Hematopoietic multipotent progenitor cell treated with erythropoietin and hydrocortisone succinate and interleukin-3 and kit ligand, for 6 days (in vitro differentiated cells): Measurements from ENCODE around the gene SBF2.

Experiments
- DNase-seq: peaks from one replicate; pipeline ENCODE4 v3.0.0-alpha.2; 2015

SBF2 gene

DNA sequence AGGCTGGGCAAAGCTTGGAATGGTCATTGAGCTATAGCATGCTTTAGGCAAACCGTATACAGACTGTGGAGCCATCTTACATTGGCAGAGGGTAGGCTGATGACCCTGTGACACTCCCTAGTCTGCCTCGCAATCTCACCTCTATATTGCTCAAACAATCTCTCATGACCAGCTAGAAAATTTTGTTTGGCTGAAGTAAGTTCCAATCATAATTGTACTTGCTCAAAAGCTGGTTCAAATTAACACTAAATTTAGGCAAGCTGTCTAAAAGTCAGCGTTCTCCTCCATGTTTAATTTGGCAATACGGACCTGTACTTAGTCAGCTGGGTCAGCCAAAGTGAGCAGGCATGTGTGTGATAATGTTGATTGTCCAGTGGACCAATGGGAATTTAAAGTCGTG, 497.2 kb downstream of the SBF2 start:
- DNase-seq = no peak

DNA sequence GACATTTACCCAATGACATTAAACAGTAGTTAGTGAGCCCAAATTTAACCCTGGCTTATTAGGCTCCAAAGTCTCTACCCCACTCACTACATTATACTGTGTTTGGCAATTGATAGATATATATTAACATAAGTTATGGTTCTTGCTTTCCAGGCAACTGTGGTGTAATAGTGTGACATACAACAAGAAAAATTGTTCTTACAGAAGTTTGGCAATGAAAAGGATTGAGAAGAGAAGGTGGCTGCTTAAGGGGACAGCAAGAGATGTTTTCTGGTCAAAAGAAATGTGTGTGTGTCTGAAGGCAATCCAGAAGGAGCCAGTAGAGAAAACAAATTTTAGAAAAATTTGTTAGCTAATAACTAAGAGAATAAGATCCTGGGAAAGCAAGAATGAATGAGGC, 497.8 kb downstream of the SBF2 start:
- DNase-seq = no peak

DNA sequence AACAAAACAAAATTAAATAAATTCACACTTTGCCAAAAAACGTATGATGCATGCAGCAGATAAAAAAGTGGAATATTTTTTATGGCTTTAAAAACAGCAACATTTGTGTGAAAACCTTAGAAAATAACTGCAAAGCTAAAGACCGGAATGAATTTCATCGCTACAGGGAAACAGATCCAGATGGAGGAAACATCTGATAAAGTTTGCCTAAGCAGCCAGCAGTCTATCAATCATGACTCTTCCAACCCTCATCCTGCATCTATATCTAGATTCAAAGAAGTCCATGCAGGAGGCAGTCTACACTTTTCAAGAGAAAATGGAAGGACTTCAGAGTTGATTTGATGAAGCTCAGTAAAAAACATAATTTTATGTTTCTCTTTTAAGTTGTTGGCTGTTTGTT, 503.3 kb downstream of the SBF2 start:
- DNase-seq = no peak

DNA sequence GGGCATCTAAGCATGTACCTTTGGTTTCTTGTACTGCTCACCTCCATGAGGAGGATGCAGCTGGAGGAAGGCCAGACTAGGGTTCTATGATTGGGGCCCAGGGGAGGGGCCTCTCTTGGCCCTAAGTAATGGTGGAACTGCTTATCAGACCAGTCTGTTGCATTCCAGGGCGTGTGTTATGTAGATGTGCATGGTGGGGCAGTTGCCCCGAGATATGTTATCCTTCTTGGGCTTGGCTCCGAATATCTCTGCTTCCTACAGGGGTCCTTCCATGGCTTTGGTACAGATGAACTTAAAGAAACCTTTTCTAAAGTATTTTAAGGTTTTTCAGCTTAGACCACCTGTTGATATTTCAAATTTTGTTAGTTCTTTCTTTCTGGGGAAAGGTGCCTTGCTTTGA, 504.1 kb downstream of the SBF2 start:
- peak; percentile 92 for DNase-seq

DNA sequence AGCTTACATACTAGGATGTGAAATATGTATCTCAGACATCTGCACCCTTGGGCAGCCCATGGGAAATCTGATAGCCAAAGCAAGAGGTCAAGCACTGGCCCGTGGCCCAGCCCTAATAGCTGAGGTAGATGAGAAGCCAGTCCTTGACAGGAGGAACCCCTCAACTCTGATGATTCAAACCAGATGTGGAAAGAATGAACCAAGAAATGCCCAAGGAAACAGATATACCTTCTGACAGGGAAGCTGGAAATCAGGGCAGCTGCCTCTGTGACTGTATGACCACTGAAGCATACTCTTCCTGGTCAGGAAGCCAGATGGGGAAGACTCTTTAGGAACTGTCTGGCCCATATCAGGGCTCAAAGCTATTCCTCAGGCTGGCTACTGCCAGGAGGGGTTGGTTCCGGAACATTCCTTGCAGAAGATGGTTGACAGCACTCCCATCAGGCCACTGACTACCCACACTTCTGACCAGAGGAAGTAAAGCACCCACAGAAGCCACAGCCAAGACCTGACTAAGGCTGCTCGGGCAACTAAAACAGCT, 506.0 kb downstream of the SBF2 start:
- peak; percentile 44 for DNase-seq

DNA sequence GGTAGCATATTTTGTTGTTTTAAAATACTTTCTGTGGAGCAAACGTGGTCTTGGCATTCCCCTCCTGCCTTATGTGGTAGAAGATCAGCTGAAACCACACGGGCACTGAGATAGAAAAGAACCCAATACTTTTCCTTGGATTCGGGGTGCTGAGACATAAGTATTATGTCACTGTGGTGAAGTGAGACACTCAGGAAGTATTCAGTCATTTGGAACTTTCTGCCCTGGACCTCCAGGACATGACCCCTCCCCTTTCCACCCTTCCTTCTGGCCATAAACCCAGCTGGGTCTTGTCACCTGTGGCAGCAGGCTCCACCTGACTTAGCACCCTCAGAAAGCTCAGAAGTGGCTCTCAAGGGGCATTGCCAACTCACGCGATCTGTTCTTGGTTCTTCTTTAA, 506.8 kb downstream of the SBF2 start:
- DNase-seq = no peak

DNA sequence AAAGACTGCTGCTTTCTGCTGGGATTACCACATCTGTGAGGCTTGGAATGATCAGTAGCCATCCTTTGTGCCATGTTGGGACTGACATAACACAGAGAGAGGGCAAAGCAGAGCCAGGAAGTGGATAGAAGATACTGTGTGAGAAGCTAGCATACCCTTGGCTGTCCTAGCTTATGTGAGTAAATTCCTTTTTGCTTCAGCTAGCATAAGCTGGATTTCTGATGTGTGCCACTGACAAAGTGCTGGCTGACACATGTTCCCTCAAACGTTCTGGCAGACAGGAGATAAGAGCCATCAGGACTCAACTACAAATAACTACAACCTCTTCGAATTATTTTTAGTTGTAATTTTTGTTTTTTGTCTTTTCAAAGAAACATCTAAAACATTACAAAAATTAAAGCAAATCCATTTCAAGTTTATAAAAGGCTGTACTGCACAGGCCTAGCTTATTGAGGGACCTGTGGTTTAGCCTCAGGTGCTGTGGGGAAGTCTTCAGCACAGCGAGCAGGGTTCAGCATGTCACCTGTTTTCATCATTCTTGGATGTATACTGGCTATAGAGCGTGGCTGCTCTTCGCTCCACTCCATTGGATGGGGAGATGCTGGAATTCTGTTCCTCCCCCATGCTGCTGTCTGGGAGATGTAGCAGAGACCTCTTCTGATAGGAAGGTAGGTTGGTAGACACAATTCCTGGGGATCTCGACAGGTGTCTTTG, 509.3 kb downstream of the SBF2 start:
- peak; percentile 81 for DNase-seq

DNA sequence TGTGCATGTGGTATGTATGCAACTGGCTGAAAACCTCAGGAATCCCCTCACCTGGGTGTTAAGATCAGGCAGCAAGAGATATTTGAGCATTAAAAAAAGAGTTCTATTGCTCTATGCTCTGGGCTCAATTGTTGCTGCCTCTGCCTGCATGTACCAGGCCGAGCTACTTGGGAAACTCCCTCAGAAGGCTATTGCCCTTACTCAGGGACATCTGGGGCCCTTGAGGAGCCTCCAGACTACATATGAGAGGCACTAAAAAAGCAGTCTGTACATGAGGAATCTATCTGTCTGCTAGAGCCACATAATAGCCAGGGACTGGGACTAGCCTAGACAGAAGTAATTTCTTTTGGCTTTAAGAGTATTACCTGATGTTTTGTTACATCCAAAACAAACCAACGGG, 510.0 kb downstream of the SBF2 start:
- DNase-seq = no peak

DNA sequence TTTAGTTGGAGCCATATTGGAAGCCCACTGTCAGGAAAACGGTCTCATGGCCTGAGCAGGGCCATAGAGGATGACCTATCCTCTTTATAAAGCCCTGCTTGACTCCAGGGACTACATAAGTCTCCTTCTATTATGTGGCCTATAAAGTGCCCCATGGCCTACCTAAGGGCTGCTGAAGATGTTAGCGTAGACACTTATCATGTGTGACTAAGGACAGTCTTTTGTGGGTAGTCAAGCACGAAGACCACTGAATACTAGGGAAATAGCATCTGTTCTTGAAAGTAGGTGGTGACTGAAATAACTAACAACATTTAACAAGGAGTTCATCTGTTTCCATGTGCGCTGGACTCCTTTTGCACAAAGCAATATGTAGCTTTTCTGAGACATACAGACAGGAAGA, 513.1 kb downstream of the SBF2 start:
- DNase-seq = no peak

DNA sequence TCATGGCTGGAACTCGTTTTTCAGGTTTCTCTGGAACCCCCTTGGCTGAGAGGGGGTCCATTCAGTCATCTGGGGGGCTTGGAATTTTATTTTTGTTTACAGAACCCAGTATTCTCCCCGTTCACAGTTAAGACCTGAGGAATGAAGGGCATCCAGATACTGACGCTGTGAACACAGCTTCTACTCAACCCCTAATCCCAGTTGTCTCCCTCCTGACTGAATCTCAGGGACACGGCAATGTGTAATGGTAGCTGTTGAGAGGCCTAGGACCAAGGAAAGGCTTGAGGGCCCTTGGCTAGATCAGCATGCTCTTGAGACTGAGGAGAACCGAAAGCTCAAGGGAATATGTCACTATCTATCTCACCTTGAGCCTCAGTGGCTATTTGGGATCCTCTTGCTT, 516.5 kb downstream of the SBF2 start:
- DNase-seq = no peak

DNA sequence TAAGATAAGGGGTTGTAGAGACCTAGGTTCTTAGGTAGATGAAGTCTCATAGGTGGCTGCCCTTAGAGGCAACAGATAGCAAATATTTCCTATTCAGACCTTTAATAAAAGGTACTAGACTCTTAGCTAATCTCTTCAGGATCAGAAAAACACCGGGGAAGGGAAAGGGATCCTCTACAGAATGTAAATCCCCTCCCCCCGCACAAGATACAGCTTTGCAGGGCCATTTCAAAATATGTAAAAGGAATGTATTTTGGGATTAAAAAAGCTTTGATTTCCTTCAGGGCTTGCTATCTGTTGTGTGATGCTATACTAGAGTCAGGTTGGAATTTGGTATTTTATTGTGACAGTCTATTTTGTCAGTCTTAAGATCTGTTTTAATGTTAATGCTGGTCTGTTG, 517.0 kb downstream of the SBF2 start:
- DNase-seq = no peak

DNA sequence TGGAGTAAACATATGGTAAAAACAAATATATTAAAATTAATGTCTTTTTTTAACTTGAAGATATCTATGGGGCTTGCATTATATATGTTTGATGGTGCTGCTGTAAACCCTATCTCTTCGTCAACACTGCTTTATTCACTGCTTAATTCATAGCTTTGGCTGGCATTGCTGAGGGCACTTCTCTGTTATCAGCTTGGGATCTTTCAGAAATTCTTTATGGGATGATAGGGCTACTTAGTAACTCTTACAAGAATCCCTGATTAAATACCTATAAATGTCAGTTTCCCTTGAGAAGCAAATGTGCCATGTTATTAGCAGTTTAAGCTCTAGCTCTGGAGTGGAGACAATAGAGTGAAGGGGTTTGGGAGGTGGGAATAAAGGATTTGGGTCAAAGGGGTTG, 517.8 kb downstream of the SBF2 start:
- DNase-seq = no peak

DNA sequence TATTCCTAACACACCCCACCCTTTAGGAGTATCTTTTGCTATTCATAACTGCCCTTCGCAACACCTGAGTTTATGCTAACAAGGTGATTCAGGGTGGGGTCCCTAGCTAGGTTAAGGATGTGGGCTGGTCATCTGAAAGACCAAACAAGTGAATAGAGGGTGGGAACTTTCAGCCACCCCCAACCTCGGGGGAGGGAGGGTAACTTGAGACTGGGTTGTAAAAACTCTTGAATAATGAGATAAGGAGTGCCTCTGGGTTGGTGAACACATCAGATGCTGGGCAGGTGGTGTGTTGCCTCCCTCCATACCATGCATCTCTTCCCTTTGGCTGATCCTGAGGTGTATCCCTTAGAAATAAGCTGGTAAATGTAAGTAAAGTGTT, 518.6 kb downstream of the SBF2 start:
- no peak for DNase-seq

DNA sequence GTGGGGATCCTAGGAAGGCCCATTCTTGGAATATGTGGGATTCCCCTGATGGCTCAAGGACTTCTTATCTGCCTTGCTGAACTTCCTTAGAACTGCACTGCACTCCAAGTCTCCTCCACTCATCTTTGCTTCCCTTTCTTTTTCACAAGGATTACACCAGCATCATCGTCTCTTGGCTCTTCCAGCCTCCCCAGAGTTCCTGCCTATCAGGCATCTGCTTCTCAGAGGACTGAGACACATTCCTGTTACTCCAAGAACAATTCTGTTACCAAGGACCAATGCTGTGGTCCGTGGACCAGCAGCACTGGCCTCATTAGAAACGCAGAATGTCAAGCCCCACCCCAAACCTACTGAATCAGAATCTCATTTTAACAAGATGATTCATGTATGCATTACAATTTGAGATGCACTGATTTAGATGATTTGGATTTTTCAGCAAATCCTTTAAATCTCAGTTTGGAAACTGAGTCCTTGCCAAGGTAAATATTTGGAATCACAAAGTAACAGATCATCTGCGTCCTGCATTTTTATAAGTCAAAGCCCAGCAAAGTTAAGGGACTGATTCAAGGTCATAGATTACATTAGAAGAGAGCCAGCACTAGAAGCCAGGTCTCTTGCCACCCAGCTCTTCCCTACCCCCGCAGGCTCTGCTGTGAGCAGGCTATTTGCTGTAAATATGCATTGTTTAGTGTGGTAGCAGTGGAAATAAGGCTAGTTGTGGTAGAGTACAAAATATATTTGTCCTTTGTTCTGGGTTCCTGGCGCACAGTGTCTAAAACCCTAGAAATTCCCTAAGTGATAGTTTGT, 519.2 kb downstream of the SBF2 start:
- DNase-seq = no peak

DNA sequence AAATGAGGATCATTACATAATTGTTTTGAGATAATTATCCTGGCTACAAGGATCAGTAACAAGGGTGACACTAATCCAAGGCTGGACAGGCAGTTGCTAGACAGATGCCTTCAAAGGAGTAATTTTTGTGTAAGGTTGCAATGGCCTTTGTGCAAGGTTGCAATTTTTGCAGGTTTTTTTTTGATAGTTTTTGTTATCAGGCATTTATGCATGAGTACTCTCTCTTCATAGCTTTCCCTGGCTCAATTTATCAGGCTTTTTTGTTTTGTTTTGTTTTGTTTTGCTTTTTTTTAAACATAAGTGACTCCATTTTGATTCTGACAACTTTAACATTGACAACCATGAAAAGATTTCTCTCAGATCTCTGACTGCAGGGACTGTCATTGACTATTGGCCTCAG, 519.9 kb downstream of the SBF2 start:
- DNase-seq = no peak

DNA sequence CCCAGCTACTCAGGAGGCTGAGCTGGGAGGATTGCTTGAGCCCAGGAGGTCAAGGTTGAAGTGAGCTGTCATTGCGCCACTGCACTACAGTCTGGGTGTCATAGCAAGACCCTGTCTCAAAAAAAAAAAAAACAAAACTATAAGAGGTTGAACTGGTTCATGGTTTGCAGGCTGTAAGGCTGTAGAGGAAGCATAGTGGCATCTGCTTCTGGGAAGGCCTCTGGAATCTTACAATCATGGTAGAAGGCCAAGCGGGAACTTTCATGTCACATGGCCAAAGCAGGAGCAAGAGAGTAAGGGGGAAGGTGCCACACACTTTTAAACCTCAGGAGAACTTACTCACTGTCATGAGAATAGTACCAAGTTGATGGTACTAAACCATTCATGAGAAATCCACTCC, 520.5 kb downstream of the SBF2 start:
- no peak for DNase-seq

DNA sequence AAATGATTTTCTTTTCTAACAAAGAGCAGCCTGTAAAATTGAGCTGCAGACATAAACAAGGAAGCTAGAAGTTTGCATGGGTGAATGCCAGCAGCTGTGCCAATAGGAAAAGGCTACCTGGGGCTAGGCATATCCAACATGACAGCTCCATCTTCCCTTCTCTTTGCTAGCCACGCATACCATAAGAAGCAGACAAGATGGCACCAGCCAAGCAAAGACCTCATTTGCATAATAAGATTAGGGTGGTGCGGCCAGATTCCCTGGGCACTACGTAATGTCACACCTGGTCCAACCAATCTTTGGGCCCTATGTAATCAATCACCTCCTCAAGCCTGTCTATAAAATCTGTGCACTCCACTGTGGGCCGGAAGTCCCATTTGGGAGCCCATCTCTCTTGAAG, 521.8 kb downstream of the SBF2 start:
- no peak for DNase-seq

DNA sequence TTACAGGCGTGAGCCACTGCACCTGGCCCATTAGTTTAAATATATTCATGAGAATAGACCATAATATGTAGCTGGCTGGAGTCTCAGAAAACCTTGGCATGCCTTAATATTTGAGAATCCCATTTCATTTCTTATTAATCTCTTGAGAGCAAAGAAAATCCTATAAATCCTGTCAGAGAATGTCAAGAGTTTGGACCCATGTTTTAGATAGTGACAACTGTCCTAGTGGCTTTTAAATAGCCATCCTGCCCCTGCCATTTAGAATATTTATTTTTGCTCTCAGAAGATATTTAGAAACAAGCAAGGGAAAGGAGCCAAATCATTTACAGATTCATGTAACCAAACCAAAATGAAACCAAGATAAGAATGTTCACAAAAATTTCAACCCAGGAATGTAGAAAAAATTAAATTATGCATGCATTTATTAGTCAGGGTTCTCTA, 522.9 kb downstream of the SBF2 start:
- no peak for DNase-seq

DNA sequence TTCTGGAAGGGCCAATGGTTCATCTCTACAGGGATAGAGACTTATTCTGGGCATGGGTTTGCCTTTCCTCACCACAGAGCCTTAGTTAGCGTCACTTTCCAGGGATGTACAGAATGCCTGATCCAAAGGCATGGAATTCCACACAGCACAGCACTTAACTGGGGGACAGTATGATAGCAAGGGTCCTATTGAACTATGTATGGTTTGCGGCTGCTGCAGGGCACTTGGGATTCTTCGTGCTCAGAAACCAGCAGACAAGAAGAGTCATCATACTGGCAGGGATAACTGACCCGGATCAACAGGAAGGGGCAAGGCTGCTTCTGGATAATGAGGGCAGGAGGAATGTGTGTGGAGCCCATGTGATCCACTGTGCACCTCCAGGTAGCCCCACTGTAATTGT, 524.4 kb downstream of the SBF2 start:
- DNase-seq = no peak

DNA sequence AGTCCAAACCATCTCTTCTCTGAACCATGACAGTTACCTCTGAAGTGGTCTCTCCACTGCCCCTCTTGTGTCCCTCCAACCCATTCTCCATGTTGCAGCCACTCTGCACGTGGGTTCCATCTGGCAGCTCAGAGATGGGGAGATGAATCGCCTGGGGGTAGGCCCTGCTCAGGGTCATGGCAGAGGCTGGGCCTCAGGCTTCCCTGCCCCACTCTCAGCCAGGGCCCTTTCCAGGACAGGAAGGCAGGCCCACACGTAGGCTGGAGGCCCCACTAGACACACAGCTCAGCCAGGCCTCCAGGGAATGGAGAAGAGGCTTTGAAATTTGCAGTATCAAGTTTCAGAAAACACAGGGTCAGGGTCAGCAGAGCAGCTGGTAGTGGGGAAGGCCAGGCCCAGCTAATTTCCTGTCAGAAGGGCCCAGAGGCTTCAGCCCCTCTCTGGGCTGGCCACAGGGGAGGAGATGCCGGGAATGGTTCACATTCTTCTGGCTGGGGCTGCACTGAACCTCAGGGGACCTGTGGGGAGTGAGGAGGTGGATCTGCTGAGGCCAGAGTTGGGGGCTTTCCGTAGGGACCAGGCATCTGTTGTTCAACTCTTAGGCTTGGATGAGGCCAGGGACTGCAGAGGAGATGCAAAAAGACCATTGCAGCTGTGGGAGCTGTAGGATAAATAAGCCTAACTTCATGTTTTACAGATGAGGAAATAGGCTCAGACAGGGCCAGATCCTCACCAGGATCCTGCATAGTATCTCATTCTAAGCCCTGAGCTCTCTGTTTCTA, 528.5 kb downstream of the SBF2 start:
- no peak for DNase-seq

DNA sequence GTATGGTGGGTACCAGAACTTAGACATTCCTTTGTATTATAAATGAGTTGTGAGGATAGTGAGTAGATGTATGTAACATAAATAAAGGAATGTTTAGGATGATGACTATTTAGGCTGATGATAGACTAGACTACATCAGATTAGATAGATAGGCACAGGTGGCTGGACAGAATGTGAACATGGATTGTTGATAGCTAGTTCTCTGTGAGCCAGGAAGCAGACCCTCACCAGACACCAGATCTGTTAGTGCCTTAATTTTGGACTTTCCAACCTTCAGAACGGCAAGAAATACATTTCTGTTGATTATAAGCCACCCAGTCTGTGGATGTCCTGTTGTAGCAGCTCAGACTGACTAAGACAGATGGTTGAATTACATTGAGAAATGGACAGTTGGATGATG, 530.7 kb downstream of the SBF2 start:
- no peak for DNase-seq

DNA sequence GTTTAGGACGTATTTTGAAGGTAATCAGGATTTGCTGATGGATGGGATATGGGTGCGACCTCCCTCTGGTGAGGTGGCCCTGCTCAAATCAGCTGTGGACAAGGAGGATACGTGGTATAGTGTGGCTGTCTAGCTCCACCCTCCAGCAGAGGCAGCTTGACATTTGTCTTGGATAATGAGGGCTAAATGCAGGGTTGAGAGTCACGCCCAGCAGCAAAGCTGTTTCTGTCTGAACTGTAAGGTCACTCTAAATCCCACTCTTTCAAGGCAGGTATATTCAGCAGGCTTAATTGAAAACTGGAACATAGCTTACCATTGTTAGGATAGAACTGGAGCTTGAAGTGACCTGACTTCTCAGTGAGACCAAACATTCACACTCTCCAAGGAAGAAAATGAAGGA, 531.5 kb downstream of the SBF2 start:
- no peak for DNase-seq

DNA sequence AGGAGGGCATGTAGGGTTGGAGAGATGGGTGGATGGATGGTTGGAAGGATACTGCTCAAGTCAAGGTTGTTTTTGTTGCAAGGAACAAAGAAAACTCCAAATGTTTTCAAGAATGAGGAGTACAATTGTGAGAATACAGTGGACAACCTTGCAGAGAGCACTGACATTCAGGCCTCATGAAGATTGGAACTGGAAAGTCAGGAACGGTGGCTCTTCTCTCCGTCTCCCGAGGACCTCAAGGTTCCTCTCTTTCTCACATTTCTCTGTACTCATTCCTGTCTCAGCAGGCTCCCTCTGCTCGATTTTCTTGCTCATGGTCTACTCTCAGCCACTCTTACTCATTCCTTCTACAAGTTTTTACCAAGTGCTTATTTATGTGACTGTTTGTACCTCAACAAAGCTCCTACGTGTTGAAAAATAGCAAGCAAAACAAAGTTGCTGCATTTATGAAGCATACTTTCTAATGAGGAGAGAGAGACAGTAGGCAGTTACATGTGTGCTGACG, 532.5 kb downstream of the SBF2 start:
- no peak for DNase-seq
